Mesenteric fat pad (tissue), 1 donor: ENCODE measurements around the gene CSAD. TPM values are rescaled to one million over a fixed set of nuclear protein-coding genes. Genes with fewer than 3 reads are reported as not detected.

Experiments used
- DNase-seq: peaks from one replicate; pipeline ENCODE4 v3.0.0-alpha.2; 2020; ENCODE audit warnings: low spot score
- long read RNA-seq: library from polyadenylated mRNA; unstranded; transcript quantifications from one replicate; pipeline ENCODE4 v2.0.0, GENCODE V29; 2020
- total RNA-seq: library from RNA; stranded (reverse); fragmentation: NEBNext Ultra II Directional; extraction: Animal tissue kit (Norgen Biotek cat#: 25700); gene quantifications from one replicate; pipeline ENCODE4 v1.2.1, GENCODE V29; 2021
- donor health status: DM: yes; HTN: yes; CAD: no.

CSAD gene, protein sequence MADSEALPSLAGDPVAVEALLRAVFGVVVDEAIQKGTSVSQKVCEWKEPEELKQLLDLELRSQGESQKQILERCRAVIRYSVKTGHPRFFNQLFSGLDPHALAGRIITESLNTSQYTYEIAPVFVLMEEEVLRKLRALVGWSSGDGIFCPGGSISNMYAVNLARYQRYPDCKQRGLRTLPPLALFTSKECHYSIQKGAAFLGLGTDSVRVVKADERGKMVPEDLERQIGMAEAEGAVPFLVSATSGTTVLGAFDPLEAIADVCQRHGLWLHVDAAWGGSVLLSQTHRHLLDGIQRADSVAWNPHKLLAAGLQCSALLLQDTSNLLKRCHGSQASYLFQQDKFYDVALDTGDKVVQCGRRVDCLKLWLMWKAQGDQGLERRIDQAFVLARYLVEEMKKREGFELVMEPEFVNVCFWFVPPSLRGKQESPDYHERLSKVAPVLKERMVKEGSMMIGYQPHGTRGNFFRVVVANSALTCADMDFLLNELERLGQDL
- total RNA-seq = 296 TPM
- long read RNA-seq, partial matches to known transcripts = 43 of 151 reads
- long read RNA-seq, other reads (novel, unspliced or antisense) = 107 of 151 reads

DNA sequence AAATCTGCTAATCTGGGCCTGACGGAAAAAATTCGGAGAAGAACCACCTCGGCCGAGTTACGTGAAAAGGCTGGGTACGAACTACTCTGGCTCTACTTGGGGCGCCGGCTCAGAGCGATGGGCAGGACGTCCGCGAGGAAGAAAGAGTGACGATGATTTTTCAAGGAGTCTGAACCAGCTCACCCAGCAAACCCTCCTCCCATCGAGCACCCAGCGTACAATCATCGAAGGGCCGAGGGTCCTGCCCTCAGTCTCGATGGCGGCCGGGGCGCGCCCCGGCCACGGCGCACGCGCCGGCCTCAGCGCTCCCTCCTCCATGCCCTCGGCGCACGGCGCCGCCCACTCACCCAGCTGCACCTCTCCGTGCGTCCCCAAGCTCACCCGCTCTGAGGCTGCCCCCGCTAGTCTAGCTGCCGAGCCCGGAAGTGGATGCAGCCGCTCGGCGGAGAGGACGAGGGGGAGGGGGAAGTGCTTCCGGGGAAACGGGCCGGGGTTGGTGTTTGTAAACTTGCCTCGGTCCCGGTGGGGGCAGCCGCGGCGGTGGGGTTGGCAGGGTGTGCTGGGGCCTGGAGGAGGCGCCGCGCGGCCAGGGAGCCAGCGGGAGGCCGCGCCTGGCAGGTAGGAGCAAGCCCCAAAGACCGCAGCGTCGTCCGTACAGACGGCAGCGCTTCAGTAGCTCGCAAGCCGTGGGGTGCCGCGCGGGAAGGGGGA is at the start of gene CSAD, which contains the start of gene ZNF740:
Gene CSAD, minus strand, starts transcription at position 706 of the 711 bp plus-strand sequence. CDS start 7,455 bp downstream, outside the sequence.
Gene ZNF740, plus strand, starts transcription at position 503 of the 711 bp plus-strand sequence. CDS start 1,262 bp downstream, outside the sequence.
- peak; percentile 99 for DNase-seq

DNA sequence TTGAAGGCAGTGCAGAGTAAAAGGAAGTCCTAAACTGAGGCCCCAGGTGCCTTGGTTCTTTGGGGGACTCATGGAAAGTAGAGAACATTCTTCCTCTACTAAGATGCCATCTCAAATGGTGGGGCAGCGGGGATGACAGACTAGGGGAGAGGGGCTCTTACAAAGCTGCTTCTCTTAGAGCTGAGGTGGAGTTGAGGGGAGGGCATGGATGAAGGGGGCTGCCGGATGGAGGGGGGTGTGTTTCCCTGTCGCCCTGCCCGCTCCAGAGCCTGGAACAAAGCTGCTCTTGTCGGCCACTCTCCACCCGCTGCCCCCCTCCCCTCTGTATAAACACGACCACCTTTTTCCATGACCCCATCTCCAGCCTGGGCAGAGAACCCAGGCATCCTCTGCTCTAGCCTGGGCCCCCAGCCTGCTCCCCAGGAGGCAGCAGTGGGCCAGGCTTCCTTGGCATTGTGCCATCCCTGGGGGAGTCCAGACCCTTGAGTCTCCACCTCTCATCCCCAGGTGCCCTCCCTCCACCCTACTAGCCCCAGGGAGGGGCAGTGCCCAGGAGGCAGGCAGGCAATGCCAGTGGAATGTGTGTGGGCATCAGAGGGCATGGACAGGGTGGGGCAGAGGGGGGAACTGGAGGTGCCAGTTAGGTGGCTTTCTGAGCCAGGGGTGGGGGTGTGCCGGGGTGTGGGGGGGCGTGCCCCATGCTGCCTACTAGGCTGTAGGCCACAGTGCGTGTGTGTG is 49.6 kb upstream of the CSAD start:
- no peak for DNase-seq

DNA sequence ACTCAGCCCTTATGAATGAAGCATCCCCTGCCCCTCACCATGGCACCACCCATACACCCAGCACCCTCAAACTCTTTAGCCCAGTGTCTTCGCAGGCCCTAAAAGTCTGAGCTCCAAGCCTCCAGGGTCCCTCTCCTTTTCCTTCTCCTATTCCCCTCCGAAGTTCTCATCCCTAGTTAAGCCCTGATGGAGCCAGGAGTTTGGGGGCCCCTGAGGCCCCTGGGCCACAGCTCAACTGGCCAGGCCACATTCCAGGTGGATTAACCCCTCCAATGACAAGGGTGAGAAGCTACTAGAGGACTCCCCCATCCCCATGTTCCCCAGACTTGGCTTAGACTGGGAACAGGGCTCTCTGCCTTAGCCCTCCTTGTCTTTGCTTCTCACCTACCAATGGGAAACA is 48.7 kb upstream of the CSAD start:
- no peak for DNase-seq

DNA sequence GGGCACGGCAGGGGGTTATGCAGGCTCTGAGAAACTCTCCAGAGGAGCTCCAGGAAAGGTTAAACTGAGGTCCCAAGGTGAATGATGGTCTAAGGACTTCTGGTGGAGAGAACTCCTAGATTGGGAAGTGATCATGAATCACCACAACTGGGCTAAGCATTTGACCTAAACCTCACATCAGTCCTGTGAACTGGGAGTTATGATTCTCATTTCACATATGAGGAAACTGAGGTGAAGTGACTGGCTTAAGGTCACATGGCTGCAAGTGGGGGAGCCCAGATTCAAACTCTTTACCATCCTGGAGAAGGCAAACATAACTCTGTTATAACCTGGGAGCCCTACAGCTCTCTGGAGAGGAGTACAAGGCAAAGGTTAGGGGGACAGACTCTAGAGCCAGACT is 47.1 kb upstream of the CSAD start:
- no peak for DNase-seq

DNA sequence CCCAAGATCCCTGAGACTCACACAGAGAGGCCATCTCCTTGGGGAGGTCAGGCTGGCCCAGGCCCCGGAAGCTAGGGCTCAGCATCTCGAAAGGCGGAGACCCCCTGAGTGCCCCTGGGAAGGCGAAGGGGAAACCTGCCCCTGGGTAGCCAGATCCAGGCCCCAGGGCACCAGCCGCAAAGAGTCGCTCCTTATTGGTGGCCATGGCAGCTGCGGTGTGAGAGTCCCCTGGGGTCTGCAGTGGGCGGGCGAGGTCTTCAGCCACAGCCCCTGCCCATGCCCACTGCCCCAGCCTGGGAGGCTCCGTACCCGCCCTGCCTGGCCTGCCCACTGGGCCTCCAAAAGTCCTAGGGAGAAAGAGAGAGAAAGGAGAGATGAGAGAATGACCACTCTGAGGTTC is 46.6 kb upstream of the CSAD start:
- no peak for DNase-seq

DNA sequence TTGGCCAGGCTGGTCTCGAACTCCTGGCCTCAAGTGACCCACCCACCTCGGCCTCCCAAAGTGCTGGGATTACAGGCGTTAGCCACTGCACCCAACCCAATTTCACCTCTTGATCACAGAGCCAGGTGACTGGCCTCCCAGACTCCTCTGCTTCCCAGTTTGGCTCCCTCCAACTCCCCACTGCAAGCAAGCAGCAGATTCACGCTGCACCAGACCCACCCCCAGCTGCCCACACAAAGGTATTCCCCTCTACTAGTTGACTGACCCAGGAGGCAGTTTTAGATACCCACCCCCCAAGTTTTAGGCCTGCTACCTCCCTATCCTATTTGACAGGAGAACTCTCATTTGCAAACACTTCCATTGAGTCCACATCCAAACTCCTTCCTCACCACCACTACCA is 46.1 kb upstream of the CSAD start:
- DNase-seq = no peak

DNA sequence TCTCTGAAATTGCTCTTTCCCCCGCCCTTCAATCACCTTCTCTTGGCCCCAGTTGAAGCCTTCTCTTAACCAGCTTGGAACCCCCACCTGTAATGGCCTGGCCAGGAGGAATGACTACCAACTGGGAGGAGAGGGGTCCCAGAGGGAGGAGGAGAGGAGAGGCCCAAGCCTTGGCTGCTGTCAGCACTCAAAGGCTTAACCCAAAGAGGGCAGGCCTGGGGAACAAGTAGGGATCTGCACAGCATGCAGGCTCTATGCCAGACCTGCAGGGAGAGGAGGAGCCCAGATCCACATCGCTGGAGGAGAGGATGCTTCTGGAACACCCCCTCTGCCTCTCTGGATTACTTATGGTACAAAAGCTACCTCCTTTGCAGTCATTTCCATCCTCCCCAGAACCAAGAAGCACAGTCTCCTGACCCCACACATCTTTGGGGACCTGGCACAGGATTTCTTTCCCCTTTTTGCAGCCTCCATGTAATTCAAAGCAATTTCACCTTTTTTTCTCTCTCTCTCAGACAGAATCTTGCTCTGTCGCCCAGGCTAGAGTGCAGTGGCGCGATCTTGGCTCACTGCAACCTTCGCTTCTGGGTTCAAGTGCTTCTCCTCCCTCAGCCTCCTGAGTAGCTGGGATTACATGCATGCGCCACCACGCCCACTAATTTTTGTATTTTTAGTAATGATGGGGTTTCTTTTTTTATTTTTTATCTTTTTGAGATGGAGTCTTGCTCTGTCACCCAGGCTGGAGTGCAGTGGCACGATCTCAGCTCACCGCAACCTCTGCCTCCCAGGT is 45.1 kb upstream of the CSAD start:
- no peak for DNase-seq

DNA sequence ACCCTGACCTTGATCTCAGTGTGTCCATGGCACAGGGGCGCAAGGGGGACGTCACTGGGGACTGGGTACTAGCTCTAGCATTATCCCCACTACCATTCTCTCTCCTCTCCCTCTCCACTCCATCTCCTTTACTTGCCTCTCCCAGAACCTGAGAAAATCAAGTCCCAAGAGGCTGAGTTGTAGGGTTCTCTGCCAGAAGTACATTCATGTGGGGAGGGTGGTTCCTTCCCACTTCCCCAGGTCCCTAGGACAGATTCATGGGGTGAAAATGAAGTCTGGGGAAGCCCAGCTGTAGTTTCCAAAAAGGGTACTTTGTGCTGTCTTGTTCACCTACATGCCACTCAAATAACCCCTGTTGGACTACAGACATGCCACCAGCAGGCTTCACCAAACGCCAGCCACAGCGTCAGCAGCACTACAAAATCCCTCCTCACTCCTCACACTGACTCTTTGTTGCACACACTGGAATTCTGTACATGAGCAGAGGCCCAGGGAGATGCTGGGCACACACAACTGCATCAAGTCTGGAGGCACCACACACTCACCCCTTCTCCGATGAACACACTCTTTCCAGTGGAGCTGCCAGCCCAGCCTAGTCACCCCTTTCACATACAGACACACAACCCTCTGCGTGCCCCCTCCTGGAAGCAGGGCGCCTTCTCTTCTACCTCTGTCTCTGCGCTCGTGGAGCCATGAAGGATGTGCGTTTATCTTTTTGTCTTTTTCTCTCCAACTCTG is 44.3 kb upstream of the CSAD start:
- no peak for DNase-seq

DNA sequence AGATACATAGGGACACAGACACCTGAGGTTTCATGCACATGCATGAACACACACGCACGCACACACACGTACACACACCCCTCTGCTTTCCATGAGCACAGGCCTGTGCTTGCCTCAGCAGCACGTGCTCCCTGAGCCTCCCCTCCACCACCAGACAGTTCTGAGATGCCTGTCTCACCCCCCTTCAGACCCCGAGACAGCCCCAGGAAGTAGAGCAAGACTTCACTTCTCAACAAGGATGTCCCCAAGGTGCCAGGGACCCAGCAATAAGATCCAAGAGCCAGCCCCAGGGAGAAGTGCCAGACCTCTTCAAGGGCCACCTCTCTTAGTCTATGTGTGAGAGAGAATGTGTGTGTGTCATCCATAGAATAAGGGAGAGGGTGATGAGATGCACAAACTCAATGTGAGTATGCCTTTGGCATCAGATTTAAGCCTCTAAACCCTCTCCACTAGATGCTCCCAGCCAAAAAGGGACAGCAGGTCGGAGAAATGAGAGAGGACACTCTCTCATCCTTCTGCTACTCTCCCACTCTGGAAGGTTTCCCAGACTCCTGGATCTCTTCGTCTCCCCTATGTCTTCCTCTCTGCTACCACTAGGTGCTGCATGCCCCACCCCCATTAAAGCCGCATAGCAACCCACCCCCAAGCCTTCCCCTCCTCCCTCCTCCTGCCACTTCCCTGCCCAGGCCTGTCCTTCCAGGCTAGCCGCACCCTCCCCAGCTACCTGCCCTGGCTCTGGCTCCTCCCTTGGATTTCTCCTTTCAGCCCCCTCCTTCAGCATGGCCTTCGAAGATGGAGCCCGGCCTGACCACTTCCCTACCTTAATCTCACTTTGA is 43.6 kb upstream of the CSAD start:
- no peak for DNase-seq

DNA sequence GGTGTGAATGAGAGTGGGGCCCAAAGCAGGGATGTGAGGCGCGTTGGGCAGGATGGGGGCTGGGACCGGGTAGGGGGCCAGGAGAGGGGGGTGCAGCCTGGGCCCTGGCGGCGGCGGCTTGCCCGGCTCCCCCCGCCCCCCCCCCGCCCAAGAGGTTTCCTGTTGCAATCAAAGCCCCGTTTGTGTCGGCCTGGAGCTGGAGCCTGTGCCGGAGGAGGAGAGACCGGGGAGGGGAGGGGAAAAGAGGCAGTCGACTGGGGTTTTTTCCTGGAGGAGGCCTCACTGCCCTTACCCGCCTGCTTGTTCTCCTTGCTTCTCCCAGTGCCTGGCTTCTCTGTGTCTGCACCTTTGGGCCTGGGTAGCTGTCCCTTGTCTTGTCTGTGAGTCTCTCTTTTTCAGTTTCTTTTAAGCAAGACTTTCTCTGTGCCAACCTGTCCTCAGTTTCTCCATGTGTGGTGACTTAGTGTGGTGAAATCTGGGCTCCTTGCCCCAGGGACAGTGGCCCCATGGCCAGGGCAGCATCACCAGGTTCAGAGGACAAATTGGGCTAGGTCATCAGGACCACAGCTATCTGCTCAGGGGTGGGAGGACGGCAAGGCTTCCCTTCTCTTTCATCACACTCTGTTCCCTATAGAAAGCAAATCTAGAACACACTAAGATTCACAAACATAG is 42.8 kb upstream of the CSAD start:
- no peak for DNase-seq

DNA sequence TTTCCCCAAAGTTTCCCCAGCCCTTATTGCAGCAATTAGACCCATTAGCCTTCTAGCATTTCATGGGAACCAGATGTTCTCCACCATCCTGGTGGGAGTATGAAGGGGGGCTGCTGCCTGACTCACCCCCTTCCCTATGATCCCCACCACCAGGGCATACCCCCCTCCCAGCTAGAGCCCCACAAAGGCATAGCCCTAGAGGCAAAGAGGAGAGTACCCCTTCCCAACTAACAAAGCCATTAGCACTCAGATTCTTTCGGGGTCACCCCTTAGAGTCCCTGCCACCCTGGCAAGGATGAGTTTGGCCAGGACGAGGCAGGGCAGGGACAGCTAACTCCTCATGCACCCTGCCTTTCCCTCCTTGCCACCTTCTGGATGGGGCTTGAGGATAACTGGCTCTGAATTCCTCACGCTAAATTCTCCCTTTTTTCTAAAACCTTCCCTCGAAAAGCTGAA is 42.1 kb upstream of the CSAD start:
- no peak for DNase-seq

DNA sequence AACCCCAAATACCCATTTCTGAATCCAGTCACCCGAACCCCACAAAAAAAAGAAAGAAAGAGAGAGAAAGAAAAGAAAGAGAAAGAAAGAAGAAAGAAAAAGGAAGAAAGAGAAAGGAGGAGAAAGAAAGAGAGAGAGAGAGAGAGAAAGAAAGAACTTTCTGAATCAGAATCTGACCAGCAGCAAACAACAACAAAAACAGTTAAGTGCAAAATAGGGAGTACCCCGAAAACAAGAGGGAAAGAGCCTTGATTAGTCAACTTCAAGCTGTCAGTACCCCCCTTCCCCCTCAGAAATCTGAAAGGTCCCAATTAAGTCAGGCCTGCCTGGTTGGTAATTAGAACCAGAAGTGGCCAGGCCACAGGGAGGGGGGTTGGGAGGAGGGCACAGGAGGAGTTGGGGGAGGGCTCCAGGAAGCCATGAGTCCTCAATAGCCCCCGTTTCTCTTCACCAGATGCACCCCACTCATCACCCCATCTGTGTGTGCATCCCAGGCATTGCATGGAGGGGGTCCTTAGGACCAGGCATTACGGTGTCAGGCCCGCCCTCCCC is 41.5 kb upstream of the CSAD start:
- no peak for DNase-seq

DNA sequence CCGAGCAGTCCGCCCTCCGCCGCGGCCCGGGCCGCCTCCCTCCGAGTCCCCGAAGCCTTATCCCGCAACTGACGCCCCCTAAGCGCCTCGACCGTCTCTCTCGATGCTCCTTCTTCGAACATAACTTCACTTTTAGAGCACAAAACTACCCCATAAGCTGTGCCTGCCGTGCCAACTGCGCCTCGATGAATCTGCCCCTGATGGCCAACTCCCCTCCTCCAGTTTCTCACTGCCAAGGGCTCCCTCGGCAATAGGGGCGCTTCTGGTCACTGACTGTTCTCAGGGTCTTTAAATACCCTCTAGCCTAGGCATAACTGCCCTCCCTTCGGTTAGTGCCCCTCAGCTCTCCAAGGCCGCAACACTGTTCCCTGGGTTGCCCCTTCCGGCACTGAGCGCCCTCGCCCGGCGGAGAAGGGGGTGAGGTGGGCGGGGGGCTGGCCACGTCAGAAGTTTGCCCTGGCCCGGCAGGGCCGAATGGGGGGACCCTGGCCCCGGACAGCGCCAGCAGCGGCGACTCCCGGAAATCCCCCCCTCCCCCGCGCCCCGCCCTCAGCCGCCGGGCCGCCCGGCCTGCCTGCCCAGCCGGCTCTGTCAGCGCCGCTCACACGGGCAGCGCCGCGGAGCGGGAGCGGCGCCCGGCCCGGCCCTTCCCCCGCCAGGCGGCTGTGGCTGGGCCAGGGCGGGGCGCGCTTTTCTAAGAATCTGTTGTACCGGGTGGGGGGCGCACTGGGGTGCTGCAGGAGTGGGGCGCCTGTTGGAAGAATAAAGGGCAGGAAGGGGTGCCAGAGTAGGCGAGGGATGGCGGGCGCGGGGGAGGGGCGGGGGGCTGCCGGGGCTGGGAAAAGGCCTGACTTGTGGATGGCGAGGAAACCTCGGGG is 40.7 kb upstream of the CSAD start:
- DNase-seq = peak; percentile 93

DNA sequence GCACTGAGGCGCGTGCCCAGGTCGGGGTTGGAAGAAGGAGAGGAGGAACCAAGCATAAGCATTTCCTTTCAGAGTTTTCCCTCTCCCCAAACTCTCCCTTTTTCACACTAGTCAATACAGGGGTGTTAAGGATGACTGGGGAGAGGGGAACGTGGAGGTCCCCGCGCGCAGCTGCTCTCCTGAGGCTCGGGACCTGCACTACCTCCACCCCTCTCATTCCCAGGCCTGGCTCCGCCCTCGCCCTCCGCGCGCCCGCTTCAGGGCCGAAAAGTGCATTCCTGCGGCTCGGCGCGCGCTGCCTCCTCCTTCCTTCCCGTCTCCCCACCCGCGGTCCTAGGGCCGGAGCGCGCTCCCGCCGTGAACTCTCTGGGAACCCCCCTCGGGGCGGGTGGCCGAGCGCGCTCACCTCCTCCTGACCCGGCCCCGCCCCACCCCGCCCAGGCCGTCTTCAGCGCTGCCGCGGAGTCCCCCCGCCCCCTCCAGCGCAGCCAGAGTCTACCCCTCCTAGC is 40.0 kb upstream of the CSAD start:
- peak; percentile 95 for DNase-seq

DNA sequence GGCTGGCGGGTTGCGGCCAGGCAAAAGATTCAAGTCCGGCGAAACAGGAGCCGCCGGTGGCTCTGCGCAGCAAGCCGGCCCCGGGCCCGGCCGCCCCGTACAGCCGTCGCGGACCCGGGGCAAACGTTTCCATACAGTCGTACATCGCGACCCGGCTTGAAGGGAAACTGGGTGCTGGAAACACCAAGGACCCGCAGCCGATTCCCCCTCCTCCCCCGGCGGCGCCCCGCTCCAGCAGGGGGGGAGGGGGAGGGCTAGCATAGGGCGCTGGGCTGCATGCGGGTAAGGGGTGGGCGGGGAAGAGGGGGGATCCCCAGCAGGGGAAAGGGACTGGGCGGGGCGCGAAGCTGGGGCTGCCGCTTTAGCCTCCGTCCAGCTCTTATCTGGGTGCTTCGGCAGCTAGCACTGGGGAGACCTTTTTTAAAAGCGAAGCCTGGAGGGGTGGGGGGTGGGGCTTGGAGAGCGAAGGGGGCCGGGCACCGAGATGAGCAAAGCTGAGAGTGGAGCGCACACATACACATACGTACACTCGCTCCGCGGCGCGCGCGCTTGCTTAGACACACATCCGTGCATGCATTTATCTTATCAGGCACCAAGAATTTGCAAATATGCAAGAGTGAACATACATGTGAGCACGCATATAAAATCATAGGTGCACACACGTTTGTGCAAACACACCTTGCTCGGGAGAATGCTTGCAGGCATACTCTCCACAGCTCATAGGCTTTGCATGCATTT is 39.4 kb upstream of the CSAD start:
- DNase-seq = no peak

DNA sequence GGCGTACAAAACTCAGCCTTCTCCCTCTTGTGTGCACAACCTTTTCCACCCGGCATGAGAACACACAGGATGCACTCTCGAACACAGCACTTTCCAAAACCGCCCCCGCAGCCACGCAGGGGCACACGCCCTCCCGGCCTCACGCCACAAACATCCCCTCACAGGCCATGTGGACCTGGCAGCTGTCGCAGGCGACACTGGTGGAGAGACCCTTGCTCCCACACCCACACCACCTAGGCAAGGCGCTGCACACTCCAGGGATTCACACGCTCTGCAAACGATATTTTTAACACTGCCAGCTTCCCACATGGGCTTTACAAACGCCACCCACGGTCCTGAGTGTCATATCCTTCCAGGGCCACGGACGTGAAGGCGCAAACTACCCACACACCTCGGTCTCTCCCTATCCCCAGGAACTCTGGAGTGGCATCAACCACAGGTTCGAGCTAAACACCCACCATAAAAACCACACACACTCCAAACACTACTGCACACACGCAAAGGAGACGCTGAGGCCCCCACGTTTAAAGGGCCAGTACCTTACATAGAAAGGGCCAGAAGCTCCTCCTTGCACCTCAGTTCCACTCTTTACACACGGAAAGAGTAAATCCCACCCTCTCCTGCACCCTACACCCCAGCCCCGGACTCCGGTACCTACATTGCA is 38.7 kb upstream of the CSAD start:
- no peak for DNase-seq
